ENCODE data around the gene CD1D.
"Not testable (repeated sequence)": the region's sequence is repeated elsewhere in the genome, so short reads cannot be mapped to it uniquely, and the experiment has no call there.

Gene CD1D

DNA sequence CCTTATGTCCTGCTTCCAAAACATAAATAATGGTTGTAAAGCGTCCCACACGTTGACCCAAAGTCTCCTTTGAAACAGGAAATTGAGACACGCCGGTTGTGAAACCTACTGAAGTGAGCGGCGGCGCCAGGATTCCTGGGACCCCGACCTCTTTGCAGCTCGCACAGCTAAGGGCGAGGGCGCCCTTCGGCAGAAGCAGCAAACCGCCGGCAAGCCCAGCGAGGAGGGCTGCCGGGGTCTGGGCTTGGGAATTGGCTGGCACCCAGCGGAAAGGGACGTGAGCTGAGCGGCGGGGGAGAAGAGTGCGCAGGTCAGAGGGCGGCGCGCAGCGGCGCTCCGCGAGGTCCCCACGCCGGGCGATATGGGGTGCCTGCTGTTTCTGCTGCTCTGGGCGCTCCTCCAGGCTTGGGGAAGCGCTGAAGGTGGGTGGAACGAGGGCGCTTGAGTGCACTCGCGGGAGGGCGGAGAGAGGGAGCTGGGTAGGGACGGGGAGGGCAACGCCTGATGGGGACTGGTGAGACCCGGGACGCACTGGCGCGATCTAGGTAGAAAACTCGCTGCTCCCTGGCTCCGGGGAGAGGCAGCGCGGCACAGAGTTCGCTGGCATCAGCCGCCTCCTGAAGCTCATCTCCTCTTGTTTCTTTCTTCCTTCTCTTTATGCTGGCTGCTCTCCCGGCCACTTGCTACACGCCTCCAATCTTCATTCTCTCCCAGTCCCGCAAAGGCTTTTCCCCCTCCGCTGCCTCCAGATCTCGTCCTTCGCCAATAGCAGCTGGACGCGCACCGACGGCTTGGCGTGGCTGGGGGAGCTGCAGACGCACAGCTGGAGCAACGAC, at the start of gene CD1D:
Gene CD1D, plus strand, starts transcription at position 155 of the 836 bp plus-strand sequence. Its CDS starts 207 bp downstream, at position 362.
- no peak for DNase-seq

DNA sequence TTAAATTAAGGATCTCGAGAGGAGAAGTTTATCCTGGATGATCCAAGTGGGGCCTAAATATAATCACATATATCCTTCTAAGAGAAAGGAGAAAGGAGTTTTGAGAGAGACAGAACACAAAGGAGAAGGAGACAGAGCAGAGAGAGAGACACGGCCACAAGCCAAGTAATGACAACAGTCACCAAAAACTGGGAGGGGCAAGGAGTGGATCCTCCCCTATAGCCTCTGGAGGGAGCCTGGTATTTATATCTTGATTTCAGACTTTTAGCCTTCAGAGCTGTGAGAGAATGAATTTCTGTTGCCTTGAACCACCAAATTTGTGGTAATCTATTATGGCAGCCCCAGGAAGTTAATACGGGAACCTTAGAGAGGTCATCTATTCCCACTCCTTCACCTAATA, 49.5 kb upstream of the CD1D start:
- no peak for DNase-seq

DNA sequence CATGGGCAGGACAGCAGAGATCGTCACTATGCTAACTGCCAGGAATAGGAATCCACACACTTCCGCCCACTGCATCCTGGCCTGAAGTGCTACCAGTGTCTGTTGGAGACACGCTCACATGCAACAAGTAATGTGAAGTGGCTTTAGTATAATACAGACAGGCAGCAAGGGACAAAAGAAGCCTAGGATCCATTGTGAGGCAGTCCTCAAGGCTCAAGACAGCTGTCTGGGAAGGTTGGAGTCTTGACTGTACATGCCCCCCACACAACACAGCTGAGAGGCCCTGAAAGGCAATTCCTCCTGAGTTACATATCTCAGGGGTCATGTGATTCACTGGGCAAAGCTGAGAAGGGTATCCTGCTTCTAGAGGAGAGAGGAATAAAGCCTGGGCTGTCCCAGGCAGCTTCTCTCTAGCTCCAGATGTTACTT, 39.9 kb upstream of the CD1D start:
- no peak for DNase-seq

DNA sequence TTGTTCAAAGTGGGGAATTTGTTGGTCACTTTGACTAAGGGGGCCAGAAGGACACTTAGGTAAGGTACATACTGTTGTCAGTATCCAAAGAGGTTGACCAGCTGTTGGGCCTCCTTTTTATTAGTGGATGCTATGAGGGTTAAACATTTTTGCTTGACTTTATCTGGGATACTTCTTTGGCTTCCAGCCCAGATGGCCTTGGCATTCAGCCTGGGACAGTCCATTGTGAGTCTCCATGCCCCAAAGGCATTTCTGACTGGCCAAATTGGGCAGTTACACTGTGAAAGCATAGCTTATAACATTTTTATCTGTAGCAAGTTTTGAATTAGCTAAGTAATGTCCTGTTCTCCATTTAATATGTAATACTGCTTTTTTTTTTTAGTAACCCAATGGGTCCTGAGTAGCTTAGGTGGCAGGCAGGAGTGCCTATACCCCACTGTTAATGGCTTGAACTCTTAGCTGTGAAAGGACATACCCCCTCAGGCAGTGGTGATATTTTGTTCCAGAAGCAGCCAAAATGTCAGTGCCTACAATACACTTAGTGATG, 35.4 kb upstream of the CD1D start:
- no peak for DNase-seq

DNA sequence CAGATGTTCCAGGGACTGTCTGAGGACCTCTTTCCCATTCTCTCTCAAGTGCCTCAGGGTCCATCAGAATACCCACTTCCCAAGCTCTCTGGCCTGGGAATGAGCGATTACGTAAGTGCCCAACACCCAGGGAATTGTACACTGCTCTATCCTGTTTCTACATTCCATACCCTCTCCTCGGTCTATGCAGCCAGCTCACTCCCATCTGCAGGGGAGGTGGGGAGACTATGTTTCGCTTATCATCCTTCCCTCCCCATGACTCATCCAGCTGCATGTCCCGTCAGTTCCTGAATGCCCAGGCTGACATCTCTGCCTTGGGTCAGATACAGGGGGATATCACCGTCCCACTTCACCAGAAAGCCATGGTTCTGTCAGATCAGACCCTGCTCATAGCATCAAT, 34.5 kb upstream of the CD1D start:
- DNase-seq: no peak

DNA sequence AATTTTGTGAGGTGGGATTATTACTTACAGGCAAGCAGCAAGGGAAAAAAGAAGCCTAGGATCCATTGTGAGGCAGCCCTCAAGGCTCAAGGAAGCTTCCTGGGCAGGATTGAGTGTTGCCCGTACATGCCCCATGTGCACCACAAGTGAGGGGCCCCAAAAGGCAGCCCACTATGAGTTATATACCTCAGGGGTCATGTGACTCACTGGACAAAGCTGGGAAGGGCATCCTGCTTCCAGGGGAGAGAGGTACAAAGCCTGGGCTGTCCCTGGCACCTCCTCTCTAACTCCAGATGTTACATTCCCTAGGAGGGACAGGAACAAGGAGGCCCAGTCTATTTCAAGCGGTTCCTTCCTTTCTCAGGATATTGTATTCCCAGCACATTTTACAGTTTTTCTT, 34.0 kb upstream of the CD1D start:
- no peak for DNase-seq

DNA sequence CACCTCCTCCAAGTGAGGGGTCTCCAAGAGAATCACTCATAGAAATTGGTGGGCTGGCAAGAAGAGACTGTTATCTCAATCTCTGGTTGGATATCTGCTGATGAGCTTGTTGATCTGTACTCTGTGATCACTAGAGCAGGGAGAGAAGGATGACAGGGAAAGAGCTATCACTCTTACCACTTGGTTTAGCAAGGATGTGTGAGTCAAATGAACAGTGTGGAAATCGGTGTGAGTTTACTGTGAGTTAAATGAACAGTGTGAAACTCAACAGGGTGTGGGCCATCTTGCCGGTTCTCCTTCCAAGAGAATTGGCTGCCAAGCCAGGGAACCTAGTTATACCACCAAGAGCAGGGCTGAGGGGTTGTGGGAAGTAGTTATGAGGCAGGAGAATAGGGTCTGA, 33.3 kb upstream of the CD1D start:
- no peak for DNase-seq

DNA sequence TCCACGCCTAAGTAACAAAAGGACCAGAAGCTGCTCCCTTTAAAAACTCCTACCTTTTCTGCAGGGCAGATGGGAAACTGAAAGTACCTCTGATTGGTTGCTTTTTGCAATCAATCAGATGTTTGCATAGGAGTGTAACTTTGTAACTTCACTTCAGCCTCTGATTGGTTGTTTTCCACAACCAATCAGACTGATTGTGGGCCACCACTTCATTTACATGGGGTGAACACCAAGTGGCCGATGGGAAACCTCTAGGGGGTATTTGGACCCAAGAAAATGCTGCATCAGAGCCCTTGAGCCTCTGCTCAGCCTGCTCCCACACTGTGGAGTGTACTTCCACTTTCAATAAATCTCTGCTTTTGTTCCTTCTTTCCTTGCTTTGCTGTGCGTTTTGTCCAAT, 32.8 kb upstream of the CD1D start:
- no peak for DNase-seq

DNA sequence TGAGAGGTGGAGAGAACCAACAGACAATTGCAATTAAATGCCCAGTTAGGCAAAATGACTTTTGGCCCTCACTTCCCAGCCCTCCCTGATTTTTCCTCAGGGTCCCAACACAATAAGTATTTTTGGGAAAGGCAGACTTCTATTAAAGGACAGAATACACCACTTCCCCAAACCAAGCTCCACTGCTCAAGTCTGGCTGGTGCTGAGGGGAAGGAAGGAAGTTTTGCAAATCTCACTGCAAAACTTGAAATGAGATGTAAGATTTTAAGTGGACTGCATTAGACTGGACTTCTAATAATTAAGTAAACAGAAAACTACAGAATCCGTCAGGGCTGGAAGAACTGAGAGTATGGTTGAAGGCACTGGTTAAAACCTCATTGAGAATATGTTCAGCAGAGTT, 32.2 kb upstream of the CD1D start:
- DNase-seq: no peak

DNA sequence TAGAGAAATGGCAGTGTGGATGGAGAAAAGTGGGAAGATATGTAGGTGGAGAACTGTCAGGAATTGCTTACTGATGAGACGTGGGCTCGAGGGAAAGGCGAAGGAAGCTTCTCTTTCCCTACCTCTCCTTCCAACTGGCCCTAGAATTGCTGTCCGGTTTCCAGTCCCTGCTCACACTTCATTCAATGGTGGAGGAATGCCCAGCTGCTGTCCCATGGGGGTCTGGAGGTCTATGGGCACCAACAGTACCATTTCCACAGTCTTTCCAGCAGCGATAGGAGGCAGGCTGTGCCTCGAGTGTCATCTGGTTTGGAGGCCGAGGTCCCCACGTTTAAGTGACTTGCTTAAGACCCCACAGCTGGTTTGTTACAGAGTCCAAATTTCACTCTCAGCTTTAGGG, 31.5 kb upstream of the CD1D start:
- DNase-seq: no peak

DNA sequence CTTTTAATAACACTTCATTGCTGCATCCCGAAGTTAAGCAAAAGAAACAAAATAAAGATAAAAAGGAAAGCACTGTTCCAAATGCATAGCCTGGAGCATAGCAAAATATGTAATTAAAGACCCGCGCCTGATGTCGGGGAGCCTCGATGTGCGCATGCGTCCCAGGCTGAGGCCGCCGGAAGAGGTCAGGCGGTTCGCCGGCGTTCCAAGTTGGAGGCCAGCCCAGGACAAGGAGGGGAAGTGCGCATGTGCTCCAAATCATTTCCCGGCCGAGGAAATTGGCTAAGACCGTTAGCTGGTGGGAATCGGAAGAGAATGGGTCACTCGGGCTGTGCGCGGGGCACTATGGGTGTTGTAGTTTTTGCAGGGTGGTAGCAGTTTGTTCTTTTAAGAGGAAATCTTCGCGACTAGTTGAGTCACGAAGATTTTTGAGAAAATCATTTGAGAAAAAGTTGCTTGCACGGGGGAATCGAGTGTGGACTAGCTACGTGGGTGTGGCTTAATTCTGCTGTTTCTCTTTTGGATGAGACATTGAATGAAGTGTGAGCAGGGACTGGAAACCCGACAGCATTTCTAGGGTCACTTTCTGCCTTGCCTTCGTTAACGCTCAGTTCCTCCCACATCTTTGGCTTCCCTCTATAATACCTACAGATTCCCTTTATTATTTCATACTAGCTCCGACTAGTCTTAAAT, 31.0 kb upstream of the CD1D start:
- peak; percentile 51 for DNase-seq

DNA sequence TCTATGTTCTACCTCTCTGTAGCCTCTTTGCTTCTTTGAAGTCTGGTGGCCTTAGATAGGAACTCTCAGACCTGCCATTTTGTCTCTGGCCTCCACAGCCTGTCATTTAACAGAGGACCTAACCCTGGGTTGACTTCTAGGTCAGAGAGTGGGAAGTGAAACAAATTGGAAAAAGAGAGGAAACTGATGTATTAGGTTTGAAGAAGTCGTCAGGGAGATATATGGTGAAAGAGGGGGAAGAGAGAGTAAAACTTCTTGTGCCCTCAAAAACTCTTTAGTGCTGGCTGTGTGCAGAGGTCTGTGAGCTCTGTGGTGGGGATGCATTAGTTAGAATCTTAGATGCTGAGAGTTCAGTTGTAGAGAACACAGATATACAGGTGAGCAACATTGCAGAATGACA, 30.2 kb upstream of the CD1D start:
- peak; percentile 73 for DNase-seq

DNA sequence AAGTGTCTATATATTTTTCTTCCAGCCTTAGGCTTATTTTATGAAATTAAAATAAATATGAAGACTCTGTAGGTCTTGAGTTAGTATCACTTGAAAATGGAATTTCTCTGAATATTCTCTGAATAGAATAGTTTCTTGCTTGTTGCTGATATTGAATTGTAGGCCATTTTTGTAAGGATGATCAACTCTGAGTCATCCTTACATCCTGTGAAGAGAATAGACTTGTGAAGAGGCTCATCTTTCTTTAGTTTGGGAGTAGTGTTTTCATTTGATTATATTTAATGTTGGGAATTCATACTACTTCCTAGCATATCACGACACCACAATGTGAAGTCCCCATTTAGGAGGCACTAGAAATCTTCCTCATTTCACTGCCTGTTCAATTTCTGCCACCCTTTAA, 27.5 kb upstream of the CD1D start:
- DNase-seq: no peak

DNA sequence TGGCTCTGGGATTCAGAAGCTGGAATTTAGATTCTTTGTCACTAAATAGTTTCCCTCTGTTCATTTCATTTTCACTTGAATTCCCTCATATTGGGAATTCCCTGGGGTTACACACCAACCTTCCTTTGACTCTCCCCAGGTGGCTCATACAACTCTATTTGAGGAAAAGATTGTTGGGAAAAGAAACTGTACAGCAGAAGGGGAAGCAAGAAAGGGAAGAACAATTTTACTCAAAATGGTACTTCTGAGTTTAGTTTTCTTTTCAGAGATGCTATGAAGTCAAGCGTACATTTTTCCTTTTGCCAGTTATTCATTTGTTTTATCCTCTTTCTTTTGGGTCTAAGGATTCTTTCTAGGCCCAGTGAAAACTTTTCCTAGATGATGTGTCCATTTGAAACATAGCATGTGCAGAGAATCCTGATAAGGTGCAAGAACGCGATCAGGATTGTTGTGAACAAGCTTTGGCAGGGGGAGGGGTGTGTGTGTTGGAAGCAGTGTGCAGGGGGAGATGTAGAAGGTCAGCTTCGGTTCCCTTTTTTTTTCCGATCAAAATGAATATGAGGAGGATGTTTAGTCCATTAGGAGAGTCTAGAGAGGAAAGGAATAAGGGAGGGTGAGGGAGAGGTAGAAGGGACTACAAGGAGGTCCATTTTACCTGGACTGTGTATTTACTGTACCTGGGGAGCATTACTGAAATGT, 26.8 kb upstream of the CD1D start:
- no peak for DNase-seq

GRCh38 chr1:158154501-158154900, 26.2 kb upstream of the CD1D start:
- no peak for DNase-seq

DNA sequence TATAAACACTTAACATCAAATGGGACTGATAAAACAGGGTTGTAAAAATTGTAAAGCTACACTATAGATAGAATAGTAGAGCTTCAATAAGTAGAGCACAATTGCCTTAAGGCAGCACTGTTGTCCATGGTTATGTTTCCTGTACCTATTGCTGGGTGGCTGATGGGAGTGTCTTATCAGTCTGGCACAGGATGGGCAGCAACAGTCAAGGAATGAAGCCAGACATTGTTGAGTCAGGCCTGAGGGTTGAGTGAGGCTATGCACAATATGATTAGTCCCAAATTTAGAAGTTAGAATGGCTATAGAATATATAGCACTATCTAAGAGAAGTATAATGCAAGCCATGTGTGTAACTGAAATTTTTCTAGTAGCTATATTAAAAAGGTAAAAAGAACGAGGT, 25.0 kb upstream of the CD1D start:
- DNase-seq: no peak

- no peak for DNase-seq
Measured at GRCh38 chr1:158159597-158159996, 21.1 kb upstream of the CD1D start.

DNA sequence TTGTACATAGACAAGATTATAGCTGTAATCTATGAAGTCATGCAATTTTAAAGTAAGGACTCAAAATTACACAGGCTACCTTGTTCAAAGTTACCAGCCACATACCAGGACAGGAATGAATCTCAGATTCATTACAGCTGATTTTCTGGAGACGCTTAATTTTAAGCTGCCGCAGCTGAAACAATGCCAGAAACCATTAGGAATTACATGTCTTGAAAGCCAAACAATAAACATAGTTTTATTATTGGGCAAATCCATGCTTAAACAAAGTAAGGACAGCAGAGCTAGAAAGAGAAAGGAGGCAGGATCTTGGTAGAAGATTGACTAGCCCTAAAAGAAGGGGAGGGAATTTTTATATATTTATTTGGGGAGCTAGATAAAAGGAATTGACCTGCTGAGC, 19.2 kb upstream of the CD1D start:
- DNase-seq: no peak

DNA sequence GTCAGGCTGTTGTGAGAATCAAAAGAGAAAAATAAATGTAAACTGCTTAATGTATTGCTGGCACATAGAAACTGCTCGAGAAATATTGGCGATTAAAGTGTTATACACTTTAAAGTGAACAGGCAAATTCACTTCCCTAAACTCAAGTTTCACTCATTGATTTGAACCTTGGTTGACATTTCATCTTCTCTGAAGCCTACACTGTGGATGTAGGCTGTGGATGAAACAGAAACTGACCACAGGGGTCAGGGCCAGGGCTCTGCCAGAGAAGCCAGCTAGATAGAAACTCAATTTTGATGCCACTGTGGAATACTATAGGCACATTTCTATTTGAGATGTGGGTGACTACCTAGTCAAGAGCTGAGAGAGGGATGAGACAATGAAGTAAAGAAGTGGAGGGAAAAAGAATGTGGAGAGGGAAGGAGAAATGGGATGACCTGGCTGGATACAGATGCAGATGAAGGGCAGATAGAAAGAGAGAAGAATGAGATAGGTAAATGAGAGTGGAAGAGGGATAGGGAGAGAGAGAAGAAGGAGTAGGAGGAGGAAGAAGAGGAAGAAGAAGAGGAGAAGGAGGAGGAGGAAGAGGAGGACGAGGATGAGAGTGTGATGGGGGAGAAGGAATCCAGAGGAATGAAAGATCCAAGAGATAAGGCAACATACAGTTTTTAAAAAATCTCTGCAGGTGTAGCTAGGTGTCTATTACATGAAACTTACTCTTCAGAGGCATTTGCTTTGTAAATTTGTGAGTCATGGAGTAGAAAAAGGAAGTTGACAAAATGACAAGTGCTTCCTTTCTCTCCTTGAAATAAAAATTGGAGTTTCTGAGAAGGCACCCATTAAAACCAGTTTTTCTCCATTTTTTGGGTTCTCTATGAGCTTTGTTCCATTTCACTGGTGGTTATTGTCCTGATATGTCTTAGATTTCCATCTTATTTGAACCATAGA, 17.4 kb upstream of the CD1D start:
- no peak for DNase-seq

DNA sequence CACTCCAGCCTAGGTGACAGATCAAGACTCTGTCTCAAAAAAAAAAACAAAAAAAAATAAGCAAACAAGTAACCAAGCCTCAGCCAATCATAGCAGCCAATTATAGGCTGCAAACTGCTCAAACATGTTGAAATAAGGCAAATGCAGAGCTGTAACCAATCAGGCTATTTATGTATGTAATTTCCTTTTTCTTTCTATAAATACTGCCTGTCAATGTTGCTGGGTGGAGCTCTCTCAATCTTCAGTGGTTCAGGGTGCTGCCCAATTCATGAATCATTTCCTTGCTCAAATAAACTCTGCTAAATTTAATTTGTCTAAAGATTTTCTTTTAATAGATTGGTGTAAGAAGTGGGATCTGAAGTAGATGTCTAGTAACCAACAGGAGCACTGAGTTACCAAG, 11.6 kb upstream of the CD1D start:
- no peak for DNase-seq

DNA sequence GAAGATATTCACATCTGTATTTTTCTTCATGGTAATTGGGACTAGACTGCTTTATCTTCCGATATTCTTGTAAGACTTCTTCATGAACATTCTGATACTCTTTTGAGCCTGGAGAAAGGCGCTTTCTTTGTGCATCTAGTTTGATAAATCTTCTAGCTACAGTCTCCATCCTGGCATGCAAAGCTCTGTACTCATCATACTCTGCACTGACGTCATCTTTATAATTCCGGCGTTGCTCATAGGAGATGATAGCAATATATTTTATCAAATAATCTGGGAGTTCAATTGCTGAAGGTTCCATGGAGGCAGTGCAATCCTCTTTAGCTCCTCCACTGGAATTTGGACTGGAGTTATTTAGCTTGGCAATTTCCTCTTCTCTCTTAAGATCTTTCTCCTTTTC, 4.8 kb upstream of the CD1D start:
- not testable (repeated sequence) for DNase-seq

DNA sequence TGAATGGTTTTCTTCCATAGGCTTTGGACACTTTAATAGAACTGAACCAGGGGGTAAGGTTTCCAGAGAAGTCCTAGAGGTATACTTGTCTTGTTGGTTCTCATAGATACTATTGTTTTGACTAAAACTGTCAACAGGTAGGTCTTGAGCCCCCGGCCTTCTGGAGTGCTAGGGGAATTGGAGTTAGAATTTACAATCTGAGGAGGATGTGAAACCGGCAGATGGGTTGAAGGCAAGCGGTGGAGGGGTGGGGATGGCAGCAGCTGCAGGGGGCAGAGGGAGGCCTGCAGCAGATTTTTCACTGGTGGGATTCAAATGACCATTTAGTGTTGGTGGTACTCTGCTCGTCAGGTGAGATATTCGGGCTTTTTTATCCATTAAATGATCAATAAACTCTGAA, 4.3 kb upstream of the CD1D start:
- no peak for DNase-seq

All from SIG-M5 (cell line).